ENCODE data around the gene ATP8B1. TPM values are rescaled to one million over a fixed set of nuclear protein-coding genes. Genes with fewer than 3 reads are reported as not detected.

Gene ATP8B1
- total RNA-seq, 1 experiment from 2014 or later, result 15.9 TPM

GRCh38 chr18:57759650-57760049, 43.5 kb downstream of the ATP8B1 start:
- Histone ChIP-seq H3K36me3 (ENCODE audit: control insufficient read depth in 1 of 2, insufficient read depth in 2 of 2, low read length in 2 of 2) (no peaks in the 10 kb centered on the region), H2AFZ (ENCODE audit: low read depth, low read length, poor library complexity, severe bottlenecking) (no peak overlapping the region), H3K4me1 (ENCODE audit: control insufficient read depth in 1 of 2, insufficient read depth in 2 of 2, low read length in 2 of 2) (no peaks in the 10 kb centered on the region), H3K9me3 (ENCODE audit: control insufficient read depth in 1 of 2, insufficient read depth in 1 of 2, low read depth in 1 of 2, low read length in 2 of 2) (no peaks in the 10 kb centered on the region), H3K27me3 (ENCODE audit: insufficient read depth, low read length) (no peaks in the 10 kb centered on the region), H3K79me2 (ENCODE audit: insufficient read depth, low read length) (no peaks in the 10 kb centered on the region), H3K4me3 (replicated peaks in 1 of 2; ENCODE audit: low read depth in 1 of 2, low read length in 2 of 2) (no peak overlapping the region), H3K9ac (ENCODE audit: low read length) (no peak overlapping the region), H3K27ac (ENCODE audit: low read depth, low read length) (no peak overlapping the region), H3K4me2 (ENCODE audit: low read length) (no peak overlapping the region), H3K9me2 (ENCODE audit: insufficient read depth) (no peaks in the 10 kb centered on the region), H4K20me1 (ENCODE audit: insufficient read depth) (no peaks in the 10 kb centered on the region)
- intact Hi-C loops (cut with micrococcal nuclease), result no loop called here
- no peak for TF ChIP-seq RAD21 (IDR thresholded peaks at IDR 0.05; ENCODE audit: low read depth)
- TF ChIP-seq MAX (IDR thresholded peaks at IDR 0.05), result no peak
- TF ChIP-seq EGR1 (IDR thresholded peaks at IDR 0.05; ENCODE audit: low read depth), result no peak
- no peak for TF ChIP-seq EZH2 (IDR thresholded peaks at IDR 0.05)
- no peak for TF ChIP-seq YY1 (IDR thresholded peaks at IDR 0.05; ENCODE audit: extremely low read depth, insufficient replicate concordance, low read depth, low read length)
- no peak for TF ChIP-seq JUND (IDR thresholded peaks at IDR 0.05)
- TF ChIP-seq ZNF274 (IDR thresholded peaks at IDR 0.05; ENCODE audit: low read depth, low read length), result no peak
- no peak for TF ChIP-seq POLR2A (IDR thresholded peaks at IDR 0.05; ENCODE audit: borderline replicate concordance, extremely low read depth, insufficient read depth, insufficient read length)
- TF ChIP-seq ZFX (IDR thresholded peaks at IDR 0.05), result no peak
- TF ChIP-seq POLR2AphosphoS5 (IDR thresholded peaks at IDR 0.05; ENCODE audit: low read depth, low read length), result no peak
- no peak for TF ChIP-seq SIN3A (IDR thresholded peaks at IDR 0.05; ENCODE audit: low read depth)
- no peak for TF ChIP-seq EZH2phosphoT487 (IDR thresholded peaks at IDR 0.05; ENCODE audit: borderline replicate concordance)
- no peak for TF ChIP-seq ELF1 (IDR thresholded peaks at IDR 0.05; ENCODE audit: borderline replicate concordance, low read depth)
- no peak for TF ChIP-seq CEBPB (IDR thresholded peaks at IDR 0.05; ENCODE audit: low read depth)
- TF ChIP-seq TCF7L2 (IDR thresholded peaks at IDR 0.05; ENCODE audit: borderline replicate concordance, extremely low read depth, insufficient read depth, insufficient read length), result no peak
- no peak for TF ChIP-seq ZBTB33 (IDR thresholded peaks at IDR 0.05; ENCODE audit: extremely low read depth, insufficient replicate concordance, low read length)
- no peak for TF ChIP-seq CBX3 (IDR thresholded peaks at IDR 0.05; ENCODE audit: low read depth)
- TF ChIP-seq REST (IDR thresholded peaks at IDR 0.05; ENCODE audit: low read depth), result no peak
- no peak for TF ChIP-seq SRF (IDR thresholded peaks at IDR 0.05; ENCODE audit: low read depth)
- TF ChIP-seq ATF3 (IDR thresholded peaks at IDR 0.05), result no peak
- no TSS peak for BruUV-seq (replicated peaks)
- ChIA-PET POLR2A (no interaction called here), CTCF (no interaction called here), RAD21 (ENCODE audit: low non-redundant PET in 1 of 2, low total read pairs in 2 of 2, uncharacterized antibody in 2 of 2, unreplicated experiment in 2 of 2) (no interaction called here)
- no peak for ATAC-seq
- no peak for DNase-seq (ENCODE audit: low read depth, low spot score)

Data from HCT116 (cell line).